Activated T-cell treated with anti-CD3 and anti-CD28 coated beads for 48 hours (primary cell): ENCODE measurements around the gene TRNP1.
"Not testable (repeated sequence)": the region's sequence is repeated elsewhere in the genome, so short reads cannot be mapped to it uniquely, and the experiment has no call there.

Experiments used
- DNase-seq: peaks from one replicate; pipeline ENCODE4 v3.0.0-alpha.2; 2020; ENCODE audit warnings: low read depth

TRNP1 gene

GRCh38 chr1:26993237-26994019 lies at the start of gene TRNP1:
Gene TRNP1, plus strand, starts transcription at chr1:26993692. Its CDS starts 95 bp downstream, at chr1:26993787.
- DNase-seq = peak; percentile 63

GRCh38 chr1:26945138-26945537 lies 48.4 kb upstream of the TRNP1 start:
- no peak for DNase-seq

GRCh38 chr1:26945728-26946127 lies 47.8 kb upstream of the TRNP1 start:
- DNase-seq = no peak

GRCh38 chr1:26946270-26946669 lies 47.2 kb upstream of the TRNP1 start:
- DNase-seq = no peak

- DNase-seq = not testable (repeated sequence)
Measured at GRCh38 chr1:26948725-26949057, 44.8 kb upstream of the TRNP1 start.

- no peak for DNase-seq
Measured at GRCh38 chr1:26949266-26949925, 44.1 kb upstream of the TRNP1 start.

- DNase-seq = no peak
Measured at GRCh38 chr1:26949926-26950319, 43.6 kb upstream of the TRNP1 start.

- no peak for DNase-seq
Measured at GRCh38 chr1:26950602-26951001, 42.9 kb upstream of the TRNP1 start.

GRCh38 chr1:26951216-26951615 lies 42.3 kb upstream of the TRNP1 start:
- DNase-seq = no peak

- DNase-seq = no peak
Measured at GRCh38 chr1:26951821-26952497, 41.5 kb upstream of the TRNP1 start.

- no peak for DNase-seq
Measured at GRCh38 chr1:26953374-26953773, 40.1 kb upstream of the TRNP1 start.

- DNase-seq = no peak
Measured at GRCh38 chr1:26956321-26956720, 37.2 kb upstream of the TRNP1 start.

- DNase-seq = no peak
Measured at GRCh38 chr1:26957306-26957705, 36.2 kb upstream of the TRNP1 start.

- DNase-seq = no peak
Measured at GRCh38 chr1:26959270-26959669, 34.2 kb upstream of the TRNP1 start.

GRCh38 chr1:26959722-26960624 lies 33.5 kb upstream of the TRNP1 start, which contains the start of gene KDF1:
Gene KDF1, minus strand, starts transcription at chr1:26960468. Its CDS starts 8,088 bp downstream, at chr1:26952380.
- no peak for DNase-seq

- no peak for DNase-seq
Measured at GRCh38 chr1:26960625-26960966, 32.9 kb upstream of the TRNP1 start.

GRCh38 chr1:26961826-26962225 lies 31.7 kb upstream of the TRNP1 start:
- no peak for DNase-seq

GRCh38 chr1:26965213-26965612 lies 28.3 kb upstream of the TRNP1 start:
- DNase-seq = no peak

- no peak for DNase-seq
Measured at GRCh38 chr1:26965628-26966027, 27.9 kb upstream of the TRNP1 start.

GRCh38 chr1:26970810-26971209 lies 22.7 kb upstream of the TRNP1 start:
- DNase-seq = no peak

- no peak for DNase-seq
Measured at GRCh38 chr1:26971590-26971989, 21.9 kb upstream of the TRNP1 start.

- DNase-seq = no peak
Measured at GRCh38 chr1:26972390-26972789, 21.1 kb upstream of the TRNP1 start.
